GM19324 (cell line): ENCODE results near the gene CRACR2A.

Experiments
- ATAC-seq: cut with Tn5 transposase; IDR thresholded peaks from one replicate; pipeline ENCODE4 v1.9.1; 2021; ENCODE audit warnings: mild to moderate bottlenecking, moderate library complexity; ENCODE audit not compliant: unreplicated experiment, low FRiP score

Gene CRACR2A

GRCh38 chr12:3752741-3753486 lies at the start of gene CRACR2A:
CRACR2A (minus strand) TSS chr12:3753109; CDS start chr12:3696999, 56,110 bp downstream.
- ATAC-seq: peak; percentile 90

- ATAC-seq: no peak
Measured at GRCh38 chr12:3797531-3798048, 44.7 kb upstream of the CRACR2A start.

GRCh38 chr12:3795492-3796133 lies 42.7 kb upstream of the CRACR2A start:
- no peak for ATAC-seq

- ATAC-seq: no peak
Measured at GRCh38 chr12:3795066-3795465, 42.2 kb upstream of the CRACR2A start.

GRCh38 chr12:3792623-3793288 lies 39.8 kb upstream of the CRACR2A start:
- no peak for ATAC-seq

- no peak for ATAC-seq
Measured at GRCh38 chr12:3791256-3791874, 38.5 kb upstream of the CRACR2A start.

GRCh38 chr12:3790642-3791041 lies 37.7 kb upstream of the CRACR2A start:
- no peak for ATAC-seq

- no peak for ATAC-seq
Measured at GRCh38 chr12:3789838-3790237, 36.9 kb upstream of the CRACR2A start.

GRCh38 chr12:3777206-3777809 lies 24.4 kb upstream of the CRACR2A start:
- ATAC-seq: no peak

GRCh38 chr12:3775385-3776035 lies 22.6 kb upstream of the CRACR2A start:
- no peak for ATAC-seq

GRCh38 chr12:3772380-3772779 lies 19.5 kb upstream of the CRACR2A start:
- no peak for ATAC-seq

- no peak for ATAC-seq
Measured at GRCh38 chr12:3771853-3772252, 18.9 kb upstream of the CRACR2A start.

- ATAC-seq: no peak
Measured at GRCh38 chr12:3770891-3771290, 18.0 kb upstream of the CRACR2A start.

GRCh38 chr12:3768911-3769447 lies 16.1 kb upstream of the CRACR2A start:
- no peak for ATAC-seq

GRCh38 chr12:3761116-3761735 lies 8.3 kb upstream of the CRACR2A start:
- no peak for ATAC-seq

- no peak for ATAC-seq
Measured at GRCh38 chr12:3759878-3760277, 7.0 kb upstream of the CRACR2A start.

GRCh38 chr12:3757261-3757660 lies 4.4 kb upstream of the CRACR2A start:
- no peak for ATAC-seq

- ATAC-seq: no peak
Measured at GRCh38 chr12:3755898-3756297, 3.0 kb upstream of the CRACR2A start.

- no peak for ATAC-seq
Measured at GRCh38 chr12:3753544-3754284, 805 bp upstream of the CRACR2A start.
